HL-60 (cell line): Measurements from ENCODE around the gene NCOA3.

ENCODE experiments used
- CTCF ChIP-seq: IDR thresholded peaks from one replicate; pipeline ENCODE4 v1.5.1; 2011; ENCODE audit warnings: low read length, control low read depth, inconsistent platforms; ENCODE audit not compliant: insufficient read depth
- GABPA ChIP-seq: IDR thresholded peaks from 2 replicates; pipeline ENCODE4 v1.6.1; 2012; ENCODE audit warnings: low read depth
- POLR2AphosphoS5 ChIP-seq: IDR thresholded peaks from 2 replicates; pipeline ENCODE4 v1.6.1; 2012; ENCODE audit warnings: low read depth
- REST ChIP-seq: IDR thresholded peaks from 2 replicates; pipeline ENCODE4 v1.6.1; 2012; ENCODE audit warnings: low read depth; ENCODE audit not compliant: insufficient replicate concordance
- SPI1 ChIP-seq: IDR thresholded peaks from 2 replicates; pipeline ENCODE4 v1.6.1; 2012; ENCODE audit warnings: low read depth, mild to moderate bottlenecking, borderline replicate concordance

GRCh38 chr20:47559141-47559540, 57.5 kb downstream of the NCOA3 start:
- TF ChIP-seq CTCF (no peak), REST (no peak), GABPA (no peak), POLR2AphosphoS5 (no peak), SPI1 (no peak)
